ENCODE results near the gene PDIA5.
"Not testable (repeated sequence)": the region's sequence is repeated elsewhere in the genome, so short reads cannot be mapped to it uniquely, and the experiment has no call there.

Gene PDIA5

DNA sequence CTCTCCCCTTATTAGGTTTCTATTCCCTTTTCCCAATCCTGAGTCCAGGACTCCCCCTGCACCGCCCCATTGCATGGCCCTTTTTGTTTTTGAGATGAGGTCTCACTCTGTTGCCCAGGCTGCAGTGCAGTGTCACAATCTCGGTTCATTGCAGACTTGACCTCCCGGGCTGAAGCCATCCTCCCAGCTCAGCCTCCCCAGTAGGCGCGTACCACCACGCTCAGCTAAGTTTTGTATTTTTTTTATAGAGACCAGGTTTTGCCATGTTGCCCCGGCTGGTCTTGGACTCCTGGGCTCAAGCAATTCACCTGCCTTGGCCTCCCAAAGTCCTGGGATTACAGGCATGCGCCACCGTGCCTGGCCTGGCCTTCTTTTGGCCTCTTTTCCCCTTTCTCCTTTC, 29.3 kb downstream of the PDIA5 start:
- DNase-seq: no peak

GRCh38 chr3:123096731-123097130, 29.9 kb downstream of the PDIA5 start:
- no peak for DNase-seq

- no peak for DNase-seq
These were observed 31.9 kb downstream of the PDIA5 start for GRCh38 chr3:123098426-123099330.

GRCh38 chr3:123099331-123100192, 32.7 kb downstream of the PDIA5 start:
- no peak for DNase-seq

DNA sequence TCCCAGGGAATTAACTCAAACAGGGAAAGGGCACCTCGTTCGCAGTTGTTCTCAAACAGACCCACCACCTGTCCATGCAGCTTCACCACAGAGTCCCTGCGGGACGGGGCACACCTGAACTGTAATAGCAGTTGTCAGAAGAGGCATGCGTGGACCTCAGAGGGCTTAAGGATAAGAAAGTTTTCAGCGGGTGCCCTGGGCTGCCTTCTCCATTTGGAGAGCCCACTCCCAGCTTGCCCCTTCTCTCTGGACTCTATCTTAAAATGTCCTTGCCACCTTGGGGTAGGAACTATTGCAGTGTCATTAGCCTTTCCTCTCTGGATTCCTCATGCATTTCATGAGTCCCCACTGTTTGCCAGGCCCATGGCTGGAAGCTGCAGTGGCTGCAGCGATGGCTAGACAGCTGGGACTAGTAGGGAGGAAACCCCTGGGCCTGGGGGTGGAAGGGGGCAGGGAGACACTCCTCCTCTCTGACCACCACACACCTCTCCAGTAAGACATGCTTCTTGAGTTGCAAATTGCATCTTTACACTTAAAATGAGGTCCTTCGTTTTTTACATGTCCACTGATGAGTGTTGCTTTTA, 33.5 kb downstream of the PDIA5 start:
- no peak for DNase-seq

DNA sequence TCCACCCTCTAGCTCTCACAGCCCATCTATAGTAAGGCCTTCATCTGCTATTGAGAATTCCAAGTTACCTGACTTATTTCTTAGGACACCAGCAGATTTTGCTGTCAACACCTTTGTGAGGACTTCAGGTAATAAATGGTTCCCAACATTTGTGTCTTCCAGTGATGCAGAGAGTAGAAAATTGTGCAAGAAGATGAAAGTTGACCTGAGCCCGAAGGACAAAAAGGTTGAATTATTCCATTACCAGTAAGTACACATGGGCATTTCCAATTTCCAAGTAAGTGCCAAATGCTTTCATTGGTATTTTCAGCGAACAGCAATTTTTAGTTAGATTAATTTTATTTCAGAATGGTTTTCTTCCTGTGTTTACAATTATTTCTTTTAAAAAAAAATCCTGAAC, 35.4 kb downstream of the PDIA5 start:
- DNase-seq: no peak

GRCh38 chr3:123102826-123103225, 36.0 kb downstream of the PDIA5 start:
- no peak for DNase-seq

DNA sequence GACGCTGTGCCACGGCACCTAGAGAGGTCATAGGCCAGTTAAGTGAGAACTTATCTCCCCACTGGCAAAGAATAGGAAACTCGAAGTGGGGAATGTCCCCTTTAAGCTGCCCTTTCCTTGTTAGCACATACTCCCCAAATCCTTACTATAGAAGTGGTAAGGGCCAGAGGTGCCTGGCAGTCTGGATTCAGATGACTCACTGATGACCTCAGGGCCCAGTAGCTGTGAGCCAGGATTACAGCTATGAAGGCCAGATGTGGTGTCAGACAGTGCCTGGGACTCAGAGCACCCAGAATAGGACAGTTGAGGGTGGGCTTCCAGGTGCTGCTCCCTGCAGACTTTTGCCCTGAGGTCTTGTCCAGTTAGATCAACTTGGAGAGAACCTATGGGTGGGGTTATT, 37.7 kb downstream of the PDIA5 start:
- no peak for DNase-seq

GRCh38 chr3:123105201-123106189, 38.7 kb downstream of the PDIA5 start:
- DNase-seq: no peak

DNA sequence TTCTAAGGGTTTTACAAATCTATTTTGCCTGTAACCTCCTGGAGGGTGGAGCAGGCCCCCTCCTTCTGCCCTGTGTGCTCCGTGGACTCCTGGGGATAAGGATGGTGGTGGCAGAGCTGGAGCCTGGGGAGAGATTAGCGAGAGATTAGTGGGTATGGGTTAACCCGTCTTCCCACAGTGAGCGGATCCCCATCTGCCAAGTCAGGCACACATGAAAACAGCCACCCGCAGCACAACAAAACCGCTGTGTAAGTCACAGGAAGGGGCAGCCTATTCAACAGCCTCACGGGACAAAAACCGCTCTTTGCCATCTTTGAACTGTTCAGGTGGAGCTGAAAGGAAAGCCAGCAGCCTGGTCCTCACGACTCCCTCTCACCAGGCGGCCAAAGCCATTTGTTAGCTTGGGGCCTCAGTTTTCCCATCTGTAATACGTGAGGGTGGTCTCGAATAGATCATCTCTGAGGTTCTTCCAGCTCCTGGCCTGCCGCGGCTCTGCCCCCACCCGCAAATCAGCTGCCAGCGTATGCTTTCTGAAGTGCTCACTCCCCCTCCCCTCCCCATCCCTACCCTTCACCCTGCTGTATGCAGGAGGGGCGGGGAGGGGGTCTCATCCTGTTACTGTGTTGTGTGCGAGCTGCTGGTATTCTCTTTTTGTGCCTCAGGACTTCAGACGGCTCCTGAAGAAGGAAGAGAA, 43.6 kb downstream of the PDIA5 start:
- no peak for DNase-seq

DNA sequence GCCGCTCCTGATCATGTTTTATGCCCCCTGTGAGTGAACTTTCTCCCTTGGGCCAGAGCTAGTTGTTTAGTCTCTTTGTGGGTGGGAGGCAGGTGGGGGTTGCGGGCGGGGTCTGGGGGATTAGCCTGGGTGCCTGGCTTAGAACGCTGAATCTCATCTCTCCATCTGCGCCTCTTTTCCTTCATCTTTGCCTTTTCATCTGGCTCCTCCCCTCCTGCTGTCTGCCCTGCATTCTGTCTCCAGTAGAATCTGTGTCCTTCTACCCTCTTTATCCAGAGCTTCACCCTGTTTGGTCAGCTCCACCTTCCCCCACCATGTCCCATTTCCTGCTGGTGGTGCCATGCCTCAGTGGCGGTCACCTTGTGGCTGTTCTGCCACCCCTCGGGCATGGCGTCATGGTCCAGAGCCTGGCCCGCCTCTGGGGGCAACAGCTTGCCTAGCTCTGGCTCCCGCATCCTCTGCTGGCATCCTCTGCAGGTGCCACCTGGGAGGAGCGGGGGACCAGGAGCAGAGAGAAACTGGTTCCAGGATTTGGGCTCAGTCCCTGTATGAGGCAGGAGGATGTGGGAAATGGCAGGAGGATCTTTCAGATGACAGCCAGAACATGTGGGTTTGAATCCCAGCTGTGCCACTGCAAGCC, 44.3 kb downstream of the PDIA5 start:
- no peak for DNase-seq

DNA sequence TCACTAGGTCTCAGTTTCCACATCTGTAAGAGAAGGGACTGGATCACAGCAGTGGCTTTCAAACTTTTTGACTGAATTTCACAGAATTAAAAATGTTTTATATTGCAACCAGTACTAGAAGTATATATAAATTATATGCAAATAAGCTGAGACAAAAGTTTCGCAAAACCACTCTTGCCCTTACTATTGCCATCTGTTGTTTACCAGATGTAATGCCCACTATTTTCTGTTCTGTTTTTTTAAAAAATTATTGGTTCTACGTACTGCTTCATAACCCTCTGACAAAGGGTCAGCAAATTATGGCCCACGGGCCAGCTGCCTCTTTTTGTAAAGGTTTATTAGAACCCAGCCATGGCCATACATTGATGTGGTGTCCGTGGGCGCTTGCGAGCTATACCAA, 44.8 kb downstream of the PDIA5 start:
- no peak for DNase-seq

DNA sequence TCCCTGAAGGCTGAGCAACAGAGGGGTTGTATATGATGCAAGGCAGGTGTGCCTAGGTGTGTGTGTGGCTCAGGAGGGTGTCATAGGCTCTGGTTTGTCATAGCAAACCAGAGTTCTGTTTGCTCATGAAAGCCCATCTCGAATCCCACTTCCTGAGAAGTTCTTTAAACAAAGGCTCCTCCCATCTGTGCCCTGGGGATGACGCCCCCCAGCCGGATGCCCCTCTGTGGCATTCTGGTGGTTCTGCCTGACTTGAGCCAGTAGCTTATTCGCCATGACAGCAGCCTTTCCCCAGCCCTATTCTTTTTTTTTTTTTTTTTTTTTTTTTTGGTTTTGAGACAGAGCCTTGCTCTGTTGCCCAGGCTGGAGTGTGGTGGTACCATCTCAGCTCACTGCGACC, 45.4 kb downstream of the PDIA5 start:
- DNase-seq: no peak

DNA sequence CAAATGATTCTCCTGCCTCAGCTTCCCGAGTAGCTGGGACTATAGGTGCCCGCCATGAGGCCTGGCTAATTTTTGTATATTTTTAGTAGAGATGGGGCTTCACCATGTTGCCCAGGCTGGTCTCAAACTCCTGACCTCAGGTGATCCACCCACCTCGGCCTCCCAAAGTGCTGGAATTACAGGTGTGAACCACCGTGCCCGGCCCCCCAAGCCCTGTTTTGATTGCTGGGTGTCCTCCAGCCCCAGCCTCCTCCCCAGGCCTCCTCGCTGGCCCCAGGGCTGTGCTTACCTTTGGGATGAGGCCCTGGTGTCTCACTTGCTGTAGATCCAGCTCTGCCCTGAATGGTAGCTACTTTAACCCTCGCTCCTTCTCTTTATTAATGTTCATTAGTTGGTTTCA, 45.8 kb downstream of the PDIA5 start:
- not testable (repeated sequence) for DNase-seq

DNA sequence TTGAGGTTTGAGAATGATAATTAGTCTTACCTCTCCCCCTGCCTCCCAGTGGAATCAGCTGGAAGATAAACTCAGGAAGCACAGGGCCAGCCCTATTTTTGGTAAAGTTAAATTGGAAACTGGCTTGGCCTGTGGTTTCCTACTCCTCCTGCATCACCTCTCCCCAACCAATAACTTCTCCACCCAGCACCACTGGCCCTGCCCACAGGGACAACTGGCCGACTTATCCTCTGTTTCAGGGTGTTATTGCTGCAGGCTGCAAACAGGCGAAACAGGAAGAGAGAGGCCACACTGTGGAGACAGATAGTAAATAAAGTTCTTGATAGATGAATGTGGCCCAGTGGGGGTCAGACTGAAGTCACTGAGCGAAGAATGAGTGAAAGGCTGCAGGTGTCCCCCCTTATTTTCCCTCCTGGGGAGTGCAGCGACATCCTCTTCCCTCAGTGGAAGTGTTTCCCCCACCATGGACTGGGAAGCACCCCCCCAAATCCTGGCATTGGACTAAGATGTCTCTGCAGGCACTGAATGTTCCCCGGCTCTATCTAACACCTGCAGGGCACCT, 47.1 kb downstream of the PDIA5 start:
- no peak for DNase-seq

DNA sequence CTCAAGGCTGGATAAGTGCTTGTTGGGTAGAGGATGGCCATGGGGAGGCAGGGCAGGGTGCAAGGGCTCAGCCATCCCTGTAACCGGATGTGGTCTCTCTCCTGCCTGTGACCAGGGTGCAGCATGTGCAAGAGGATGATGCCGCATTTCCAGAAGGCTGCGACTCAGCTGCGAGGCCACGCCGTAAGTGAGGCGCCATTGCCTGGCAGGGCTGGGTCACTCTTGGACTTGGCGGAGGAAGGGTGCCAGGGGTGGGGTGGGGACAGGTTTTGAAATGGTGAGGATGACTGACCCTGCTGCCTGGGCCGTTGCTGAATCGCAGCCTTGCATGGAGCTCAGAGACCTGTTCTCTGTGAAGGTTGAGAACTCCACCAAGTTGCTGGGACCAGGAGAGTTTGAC, 49.3 kb downstream of the PDIA5 start:
- no peak for DNase-seq

DNA sequence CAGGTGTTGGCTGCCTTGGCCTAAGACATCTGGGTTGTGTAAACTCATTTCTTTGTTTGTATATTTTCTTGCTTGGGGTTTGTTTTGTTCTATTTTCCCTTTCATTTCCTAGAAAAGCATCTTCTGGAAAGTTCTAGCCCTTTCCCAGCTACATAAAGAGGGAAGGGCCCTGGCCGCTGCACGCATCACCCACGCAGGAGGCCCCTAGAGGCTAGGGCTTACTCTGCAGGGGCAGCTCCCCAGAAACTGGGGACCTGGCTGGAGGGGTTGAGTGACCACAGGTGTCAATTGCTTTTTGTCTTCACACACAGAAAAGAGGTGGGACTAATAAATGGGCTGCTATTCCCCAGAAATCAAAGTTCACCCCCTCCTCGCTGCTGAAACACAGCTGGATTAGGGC, 52.6 kb downstream of the PDIA5 start:
- no peak for DNase-seq

DNA sequence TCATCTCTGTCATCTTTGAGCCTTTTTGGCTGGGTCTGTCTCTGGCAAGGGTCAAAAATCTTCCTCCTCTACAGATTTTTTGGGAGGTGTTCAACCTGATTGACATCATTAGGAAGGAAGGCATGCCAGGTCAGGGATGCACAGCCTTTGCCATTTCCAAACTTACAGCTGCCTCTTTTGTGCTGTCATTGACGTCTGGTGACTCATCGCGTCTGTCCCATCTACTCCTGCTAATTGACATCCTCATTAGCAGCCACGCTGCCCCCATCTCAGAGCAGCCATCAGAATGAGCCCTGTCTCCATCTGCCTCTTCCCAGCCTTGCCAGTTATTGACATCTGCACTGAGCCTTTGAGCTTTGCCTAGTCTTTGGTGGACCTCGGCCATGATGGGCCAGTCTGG, 53.0 kb downstream of the PDIA5 start:
- DNase-seq: no peak

GRCh38 chr3:123120573-123120972, 53.7 kb downstream of the PDIA5 start:
- no peak for DNase-seq

GRCh38 chr3:123122057-123122456, 55.2 kb downstream of the PDIA5 start:
- no peak for DNase-seq

All from activated effector memory CD4-positive, alpha-beta T cell treated with Interleukin-2 at 50 U/mL for 16 hours (primary cell).